NCI-H2227 (cell line): ENCODE measurements around the gene RABGGTA.

Source experiments
- DNase-seq: peaks from one replicate; lab custom pipeline; 2025; ENCODE audit not compliant: unreplicated experiment; lab: John Stamatoyannopoulos, UW

The RABGGTA gene

GRCh38 chr14:24280797-24281460 is 9.5 kb upstream of the RABGGTA start:
- DNase-seq, result no peak

- DNase-seq, result peak; percentile 4
Measured at GRCh38 chr14:24279301-24280186, 8.1 kb upstream of the RABGGTA start.

- DNase-seq, result no peak
Measured at GRCh38 chr14:24278424-24278823, 7.0 kb upstream of the RABGGTA start.

GRCh38 chr14:24277606-24278321 is 6.4 kb upstream of the RABGGTA start:
- no peak for DNase-seq

GRCh38 chr14:24277071-24277470 is 5.7 kb upstream of the RABGGTA start:
- DNase-seq, result no peak

- no peak for DNase-seq
Measured at GRCh38 chr14:24274101-24274543, 2.7 kb upstream of the RABGGTA start.

- DNase-seq, result peak; percentile 6
Measured at GRCh38 chr14:24273422-24273998, 2.1 kb upstream of the RABGGTA start.

- no peak for DNase-seq
Measured at GRCh38 chr14:24272467-24272866, 1.1 kb upstream of the RABGGTA start.

GRCh38 chr14:24271834-24272263 is 452 bp upstream of the RABGGTA start:
- no peak for DNase-seq

- no peak for DNase-seq
Measured at GRCh38 chr14:24270537-24271133, 762 bp downstream of the RABGGTA start.

- DNase-seq, result no peak
Measured at GRCh38 chr14:24269910-24270536, 1.4 kb downstream of the RABGGTA start.

GRCh38 chr14:24269368-24269767 is 2.0 kb downstream of the RABGGTA start:
- DNase-seq, result no peak

- no peak for DNase-seq
Measured at GRCh38 chr14:24268225-24268624, 3.2 kb downstream of the RABGGTA start.

GRCh38 chr14:24267516-24267915 is 3.9 kb downstream of the RABGGTA start:
- no peak for DNase-seq

- no peak for DNase-seq
Measured at GRCh38 chr14:24266344-24267244, 4.8 kb downstream of the RABGGTA start.

GRCh38 chr14:24264298-24264697 is 7.1 kb downstream of the RABGGTA start:
- no peak for DNase-seq

- DNase-seq, result no peak
Measured at GRCh38 chr14:24263848-24264247, 7.5 kb downstream of the RABGGTA start.

GRCh38 chr14:24262821-24263733 is 8.3 kb downstream of the RABGGTA start, which contains the start of gene TGM1:
TGM1 (minus strand) TSS chr14:24263177; CDS start chr14:24262352, 825 bp downstream.
- DNase-seq, result no peak
